Neuronal stem cell (in vitro differentiated cells): ENCODE measurements around the gene SLITRK1.

Source experiments
- DNase-seq: peaks from one replicate; pipeline ENCODE4 v3.0.0-alpha.2; 2013; ENCODE audit warnings: low spot score
- H2AFZ ChIP-seq: one replicate; pipeline ENCODE4 v1.6.1; 2013; ENCODE audit warnings: mild to moderate bottlenecking, low read length, inconsistent platforms
- H2AK5ac ChIP-seq: 2 replicates; pipeline ENCODE4 v1.6.1; 2013; ENCODE audit warnings: low read depth, mild to moderate bottlenecking, inconsistent platforms, low read length, moderate library complexity, mixed read lengths
- H2BK120ac ChIP-seq: 2 replicates; pipeline ENCODE4 v1.6.1; 2013; ENCODE audit warnings: low read depth, mild to moderate bottlenecking, inconsistent platforms, low read length, moderate library complexity, mixed read lengths
- H2BK12ac ChIP-seq: one replicate; pipeline ENCODE4 v1.6.1; 2013; ENCODE audit warnings: low read length, inconsistent platforms
- H2BK15ac ChIP-seq: 2 replicates; pipeline ENCODE4 v1.6.1; 2013; ENCODE audit warnings: mild to moderate bottlenecking, low read length, inconsistent platforms, mixed read lengths
- H2BK5ac ChIP-seq: one replicate; pipeline ENCODE4 v1.6.1; 2013; ENCODE audit warnings: inconsistent platforms, mild to moderate bottlenecking, low read length, moderate library complexity
- H3K14ac ChIP-seq: one replicate; pipeline ENCODE4 v1.6.1; 2013; ENCODE audit warnings: low read length, inconsistent platforms
- H3K18ac ChIP-seq: 2 replicates; pipeline ENCODE4 v1.6.1; 2013; ENCODE audit warnings: low read length, inconsistent platforms
- H3K23ac ChIP-seq: 2 replicates; pipeline ENCODE4 v1.6.1; 2013; ENCODE audit warnings: low read depth, mild to moderate bottlenecking, mixed read lengths, low read length, inconsistent platforms; ENCODE audit not compliant: poor library complexity
- H3K27ac ChIP-seq: replicated peaks from 3 replicates; pipeline ENCODE4 v1.5.1; 2013; ENCODE audit warnings: low read length, inconsistent platforms
- H3K27me3 ChIP-seq, 3 experiments: 2 replicates each; pipeline ENCODE4 v1.6.1; 2013; ENCODE audit warnings: low read length in 3 of 3, mild to moderate bottlenecking in 2 of 3, inconsistent platforms in 1 of 3, low read depth in 1 of 3, mixed read lengths in 1 of 3, moderate library complexity in 1 of 3; ENCODE audit not compliant: control insufficient read depth in 3 of 3, insufficient read depth in 3 of 3
- H3K36me3 ChIP-seq, 2 donors: replicated peaks in 1 of 2; 2 replicates each; pipeline ENCODE4 v1.6.1; 2013; ENCODE audit warnings: low read length in 2 of 2; ENCODE audit not compliant: control insufficient read depth in 2 of 2, insufficient read depth in 2 of 2
- H3K4ac ChIP-seq: 2 replicates; pipeline ENCODE4 v1.6.1; 2013; ENCODE audit warnings: inconsistent platforms, mild to moderate bottlenecking, low read length, moderate library complexity
- H3K4me1 ChIP-seq, 2 donors: 1 replicate in 1 of 2; 2 replicates in 1 of 2; pipeline ENCODE4 v1.6.1; 2013; ENCODE audit warnings: low read length in 2 of 2, low read depth in 1 of 2; ENCODE audit not compliant: control insufficient read depth in 2 of 2, insufficient read depth in 1 of 2
- H3K4me2 ChIP-seq: one replicate; pipeline ENCODE4 v1.6.1; 2013; ENCODE audit warnings: mild to moderate bottlenecking, low read length, inconsistent platforms; ENCODE audit not compliant: insufficient read depth, poor library complexity, severe bottlenecking
- H3K4me3 ChIP-seq, 2 donors: 2 replicates each; pipeline ENCODE4 v1.5.1; 2013; ENCODE audit warnings: low read length in 2 of 2, mild to moderate bottlenecking in 2 of 2, inconsistent platforms in 1 of 2, moderate library complexity in 1 of 2
- H3K79me1 ChIP-seq: one replicate; pipeline ENCODE4 v1.6.1; 2013; ENCODE audit warnings: low read depth, mild to moderate bottlenecking, inconsistent platforms, low read length, moderate library complexity
- H3K9ac ChIP-seq: one replicate; pipeline ENCODE4 v1.6.1; 2013; ENCODE audit warnings: mild to moderate bottlenecking, low read depth, low read length, inconsistent platforms; ENCODE audit not compliant: poor library complexity
- H3K9me3 ChIP-seq, 2 donors: replicated peaks in 1 of 2; 2 replicates each; pipeline versions ENCODE3 to v1.6.1; 2013; ENCODE audit warnings: low read length in 2 of 2, mild to moderate bottlenecking in 2 of 2, inconsistent platforms in 1 of 2, low read depth in 1 of 2, mixed read lengths in 1 of 2, moderate library complexity in 1 of 2; ENCODE audit not compliant: control insufficient read depth in 2 of 2, insufficient read depth in 1 of 2
- H4K8ac ChIP-seq: one replicate; pipeline ENCODE4 v1.6.1; 2013; ENCODE audit warnings: low read depth, mild to moderate bottlenecking, inconsistent platforms, low read length, moderate library complexity
- H4K91ac ChIP-seq: one replicate; pipeline ENCODE4 v1.6.1; 2013; ENCODE audit warnings: low read length, low read depth, mild to moderate bottlenecking, inconsistent platforms; ENCODE audit not compliant: poor library complexity
- WGBS, 2 donors: extraction: QIAGEN DNeasy Blood & Tissue Kit; methylation state at CpG; one replicate each; pipeline ENCODE4 v1.1.7; 2013; ENCODE audit warnings: missing lambda C conversion rate in 2 of 2, mixed read lengths in 1 of 2; ENCODE audit not compliant: insufficient read length in 2 of 2, insufficient replicate concordance in 1 of 2; ENCODE audit errors: extremely low coverage in 2 of 2; 5-methylcytosine and 5-hydroxymethylcytosine counted together

SLITRK1 gene

DNA sequence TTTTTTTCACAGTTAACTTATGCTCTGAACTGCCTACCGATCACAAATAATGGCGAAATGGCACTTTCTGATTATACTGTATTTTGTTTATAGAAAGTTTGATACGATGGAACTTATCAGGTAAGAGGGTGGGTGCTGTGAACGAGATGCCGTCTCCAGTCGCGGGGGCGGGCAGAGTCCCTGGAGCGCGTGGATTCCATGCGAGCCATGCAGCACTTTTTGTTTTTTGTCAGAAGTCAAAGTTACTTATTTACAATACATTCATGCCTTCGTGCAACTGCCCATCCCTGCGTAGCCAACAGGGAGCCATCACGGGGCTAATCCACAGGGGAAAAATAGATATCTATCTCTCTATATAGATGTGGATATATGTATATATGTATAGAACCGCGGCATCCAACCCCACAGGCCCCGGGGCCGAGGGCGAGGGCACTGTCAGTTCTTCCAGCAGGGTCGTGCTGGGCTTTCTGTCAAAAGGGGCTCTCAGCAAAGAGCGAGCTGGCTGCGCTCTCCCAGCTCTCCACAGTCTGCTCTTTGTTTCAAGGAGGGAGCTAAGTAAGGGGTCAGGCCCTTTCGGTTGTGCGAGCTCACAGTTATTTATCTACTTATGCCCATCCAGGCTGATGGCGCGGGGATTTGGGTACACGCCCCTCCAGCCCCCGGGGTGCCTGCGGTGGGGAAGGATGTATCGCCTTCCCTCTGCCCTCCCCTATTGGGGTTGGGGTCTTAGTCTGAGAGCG is 3.4 kb downstream of the SLITRK1 start:
- no peak overlapping the region for H4K8ac ChIP-seq
- no peak overlapping the region for H3K23ac ChIP-seq
- peaks cover 0 to 1% of the 10 kb centered on the region in 2 donors for H3K4me1 ChIP-seq
- H3K79me1 ChIP-seq = no peaks in the 10 kb centered on the region
- no peak overlapping the region for H2BK5ac ChIP-seq
- no CpG with 5 or more reads among the region's 31 CpGs for WGBS, 2 donors
- H3K27me3 ChIP-seq = peaks cover 0 to 20% (median 0%) of the 10 kb centered on the region in 3 experiments
- no peak overlapping the region for H4K91ac ChIP-seq
- H3K36me3 ChIP-seq = peaks cover 0 to 11% of the 10 kb centered on the region in 2 donors
- H2BK15ac ChIP-seq = no peak overlapping the region
- DNase-seq = no peak
- no peak overlapping the region for H3K27ac ChIP-seq
- H2AK5ac ChIP-seq = no peak overlapping the region
- peak overlapping the region; percentile 48 for H3K4me2 ChIP-seq
- no peak overlapping the region for H2BK12ac ChIP-seq
- peaks cover 0 to 32% of the 10 kb centered on the region in 2 donors for H3K9me3 ChIP-seq
- no peak overlapping the region for H3K4ac ChIP-seq
- H3K9ac ChIP-seq = no peak overlapping the region
- peak overlapping the region; percentile 57 for H2AFZ ChIP-seq
- no peak overlapping the region for H2BK120ac ChIP-seq
- no peak overlapping the region for H3K14ac ChIP-seq
- H3K4me3 ChIP-seq = peak overlapping the region; percentile 59 to 61
- peak overlapping the region; percentile 27 for H3K18ac ChIP-seq

GRCh38 chr13:83877651-83878355 is 4.5 kb downstream of the SLITRK1 start:
- peaks cover 0 to 1% of the 10 kb centered on the region in 2 donors for H3K4me1 ChIP-seq
- H3K4me2 ChIP-seq = peak overlapping the region; percentile 43
- H3K23ac ChIP-seq = no peak overlapping the region
- H3K27me3 ChIP-seq = peaks cover 0 to 20% (median 0%) of the 10 kb centered on the region in 3 experiments
- H4K91ac ChIP-seq = no peak overlapping the region
- H3K9me3 ChIP-seq = peaks cover 0 to 32% of the 10 kb centered on the region in 2 donors
- no peak overlapping the region for H3K14ac ChIP-seq
- no peak overlapping the region for H3K27ac ChIP-seq
- H3K4me3 ChIP-seq = no peak overlapping the region
- DNase-seq = no peak
- H2BK5ac ChIP-seq = no peak overlapping the region
- no peak overlapping the region for H3K18ac ChIP-seq
- no CpG with 5 or more reads among the region's 12 CpGs for WGBS, 2 donors
- no peak overlapping the region for H2BK15ac ChIP-seq
- H2AK5ac ChIP-seq = no peak overlapping the region
- H3K79me1 ChIP-seq = no peaks in the 10 kb centered on the region
- H3K36me3 ChIP-seq = peaks cover 0 to 11% of the 10 kb centered on the region in 2 donors
- H3K4ac ChIP-seq = no peak overlapping the region
- H2BK120ac ChIP-seq = no peak overlapping the region
- no peak overlapping the region for H3K9ac ChIP-seq
- H2BK12ac ChIP-seq = no peak overlapping the region
- no peak overlapping the region for H2AFZ ChIP-seq
- no peak overlapping the region for H4K8ac ChIP-seq

- peaks cover 0 to 11% of the 10 kb centered on the region in 2 donors for H3K36me3 ChIP-seq
- H3K23ac ChIP-seq = no peak overlapping the region
- H4K8ac ChIP-seq = no peak overlapping the region
- peaks cover 0 to 32% of the 10 kb centered on the region in 2 donors for H3K9me3 ChIP-seq
- no peak overlapping the region for H3K9ac ChIP-seq
- no peak overlapping the region for H4K91ac ChIP-seq
- no peak overlapping the region for H2AK5ac ChIP-seq
- H3K4me2 ChIP-seq = no peak overlapping the region
- no peak overlapping the region for H2BK120ac ChIP-seq
- peaks cover 0 to 1% of the 10 kb centered on the region in 2 donors for H3K4me1 ChIP-seq
- no peak overlapping the region for H2BK15ac ChIP-seq
- no peak overlapping the region for H2BK5ac ChIP-seq
- H3K4me3 ChIP-seq = no peak overlapping the region
- H3K27me3 ChIP-seq = peaks cover 0 to 20% (median 0%) of the 10 kb centered on the region in 3 experiments
- H3K4ac ChIP-seq = no peak overlapping the region
- no peak overlapping the region for H3K18ac ChIP-seq
- H3K27ac ChIP-seq = no peak overlapping the region
- no peaks in the 10 kb centered on the region for H3K79me1 ChIP-seq
- H2BK12ac ChIP-seq = no peak overlapping the region
- WGBS, 2 donors = no CpG with 5 or more reads among the region's 3 CpGs
- no peak overlapping the region for H3K14ac ChIP-seq
- DNase-seq = no peak
- H2AFZ ChIP-seq = no peak overlapping the region
Observed at GRCh38 chr13:83876546-83876945, 5.7 kb downstream of the SLITRK1 start.

- no peak overlapping the region for H2AK5ac ChIP-seq
- H2BK12ac ChIP-seq = no peak overlapping the region
- H2BK5ac ChIP-seq = no peak overlapping the region
- no peak overlapping the region for H2BK15ac ChIP-seq
- no peak overlapping the region for H3K4ac ChIP-seq
- no peak overlapping the region for H3K23ac ChIP-seq
- no peak overlapping the region for H3K9ac ChIP-seq
- no peaks in the 10 kb centered on the region for H3K4me1 ChIP-seq
- peaks cover 0 to 3% of the 10 kb centered on the region in 2 donors for H3K9me3 ChIP-seq
- no peak overlapping the region for H4K91ac ChIP-seq
- H4K8ac ChIP-seq = no peak overlapping the region
- DNase-seq = no peak
- H3K14ac ChIP-seq = no peak overlapping the region
- H3K4me2 ChIP-seq = no peak overlapping the region
- no peak overlapping the region for H2AFZ ChIP-seq
- H2BK120ac ChIP-seq = no peak overlapping the region
- H3K27ac ChIP-seq = no peak overlapping the region
- H3K18ac ChIP-seq = no peak overlapping the region
- H3K4me3 ChIP-seq = no peak overlapping the region
- no peaks in the 10 kb centered on the region for H3K79me1 ChIP-seq
- no peaks in the 10 kb centered on the region for H3K27me3 ChIP-seq
- no peaks in the 10 kb centered on the region for H3K36me3 ChIP-seq
Observed at GRCh38 chr13:83867708-83868107, 14.6 kb downstream of the SLITRK1 start.
